HL-60 (cell line): Measurements from ENCODE around the gene FLOT1.

Source experiments
- DNase-seq, 2 experiments: peaks; one replicate each; pipeline ENCODE4 v3.0.0-alpha.2; 2010 to 2020; ENCODE audit warnings: low read depth in 1 of 2, low spot score in 1 of 2
- H3K27ac ChIP-seq: fragments of 250-450 bp; sonication (Bioruptor Pico); replicated peaks from 2 replicates; pipeline ENCODE4 v1.5.1; 2020; ENCODE audit warnings: mild to moderate bottlenecking, moderate library complexity
- H3K27me3 ChIP-seq: fragments of 250-450 bp; sonication (Bioruptor Pico); 2 replicates; pipeline ENCODE4 v1.5.1; 2021; ENCODE audit warnings: mild to moderate bottlenecking, moderate library complexity; ENCODE audit not compliant: insufficient read depth, poor library complexity, severe bottlenecking
- H3K4me3 ChIP-seq: replicated peaks from 2 replicates; pipeline ENCODE4 v1.5.1; 2011; ENCODE audit warnings: mild to moderate bottlenecking, control low read depth, low read length; ENCODE audit not compliant: insufficient read depth
- CTCF ChIP-seq: IDR thresholded peaks from one replicate; pipeline ENCODE4 v1.5.1; 2011; ENCODE audit warnings: low read length, control low read depth, inconsistent platforms; ENCODE audit not compliant: insufficient read depth
- GABPA ChIP-seq: IDR thresholded peaks from 2 replicates; pipeline ENCODE4 v1.6.1; 2012; ENCODE audit warnings: low read depth
- POLR2AphosphoS5 ChIP-seq: IDR thresholded peaks from 2 replicates; pipeline ENCODE4 v1.6.1; 2012; ENCODE audit warnings: low read depth
- REST ChIP-seq: IDR thresholded peaks from 2 replicates; pipeline ENCODE4 v1.6.1; 2012; ENCODE audit warnings: low read depth; ENCODE audit not compliant: insufficient replicate concordance
- SPI1 ChIP-seq: IDR thresholded peaks from 2 replicates; pipeline ENCODE4 v1.6.1; 2012; ENCODE audit warnings: low read depth, mild to moderate bottlenecking, borderline replicate concordance

Gene FLOT1

GRCh38 chr6:30686009-30686907, 56.2 kb downstream of the FLOT1 start, which contains the start of gene PPP1R18:
Gene PPP1R18 (minus strand): TSS chr6:30686645. CDS start chr6:30686018, 627 bp downstream.
- no peaks in the 10 kb centered on the region for H3K27me3 ChIP-seq
- DNase-seq: peak; percentile 53 to 81
- peak within 1 kb of the TSS; percentile 60 for H3K4me3 ChIP-seq
- TF ChIP-seq REST (no peak), POLR2AphosphoS5 (no peak), SPI1 (peak; percentile 61; the same call in 1 of the 2 replicates), GABPA (no peak)
- peak within 1 kb of the TSS; percentile 94 for H3K27ac ChIP-seq

GRCh38 chr6:30685157-30686008, 57.1 kb downstream of the FLOT1 start:
- peak overlapping the region; percentile 94 for H3K27ac ChIP-seq
- peak in 1 of 2 experiments; percentile 55 for DNase-seq
- H3K4me3 ChIP-seq: peak overlapping the region; percentile 60
- no peaks in the 10 kb centered on the region for H3K27me3 ChIP-seq
- TF ChIP-seq CTCF (peak; percentile 9), POLR2AphosphoS5 (no peak)

GRCh38 chr6:30684386-30685156, 57.9 kb downstream of the FLOT1 start:
- DNase-seq: peak in 1 of 2 experiments; percentile 90
- TF ChIP-seq SPI1 (no peak), POLR2AphosphoS5 (no peak), GABPA (no peak), CTCF (no peak), REST (no peak)
- Histone ChIP-seq H3K4me3 (peak overlapping the region; percentile 60), H3K27me3 (no peaks in the 10 kb centered on the region), H3K27ac (peak overlapping the region; percentile 94)
